NCI-H82 treated with DMSO at 0.1 percent for 48 hours (cell line): ENCODE results near the gene SRCIN1.
A peak's percentile ranks its signal among the peaks of the same experiment; 100 is the strongest.
"Not testable (repeated sequence)": the region's sequence is repeated elsewhere in the genome, so short reads cannot be mapped to it uniquely, and the experiment has no call there.

Experiments
- DNase-seq: peaks from one replicate; lab custom pipeline; 2025; ENCODE audit not compliant: unreplicated experiment; lab: John Stamatoyannopoulos, UW

Gene SRCIN1

GRCh38 chr17:38547444-38547843 lies 58.3 kb downstream of the SRCIN1 start:
- no peak for DNase-seq

DNA sequence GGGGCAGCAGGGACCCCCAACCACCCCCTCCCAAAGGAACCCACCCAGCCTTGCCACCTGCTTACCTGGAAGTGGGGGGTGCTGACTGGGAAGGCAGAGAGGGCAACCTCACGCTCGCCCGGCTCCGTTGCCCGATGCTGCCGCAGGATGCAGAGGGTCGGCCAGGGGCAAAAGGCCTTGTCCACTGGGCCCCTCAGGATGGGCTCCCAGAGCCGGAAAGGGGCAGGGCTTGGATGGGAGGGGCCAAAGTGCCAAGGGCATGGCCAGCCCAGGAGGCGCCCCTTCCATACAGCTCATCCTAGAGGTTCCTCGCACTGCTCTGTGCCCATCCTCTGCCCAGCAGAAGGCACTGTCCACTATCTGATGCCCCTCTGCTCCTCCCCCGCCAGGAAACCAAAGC lies 59.4 kb downstream of the SRCIN1 start:
- DNase-seq: no peak

DNA sequence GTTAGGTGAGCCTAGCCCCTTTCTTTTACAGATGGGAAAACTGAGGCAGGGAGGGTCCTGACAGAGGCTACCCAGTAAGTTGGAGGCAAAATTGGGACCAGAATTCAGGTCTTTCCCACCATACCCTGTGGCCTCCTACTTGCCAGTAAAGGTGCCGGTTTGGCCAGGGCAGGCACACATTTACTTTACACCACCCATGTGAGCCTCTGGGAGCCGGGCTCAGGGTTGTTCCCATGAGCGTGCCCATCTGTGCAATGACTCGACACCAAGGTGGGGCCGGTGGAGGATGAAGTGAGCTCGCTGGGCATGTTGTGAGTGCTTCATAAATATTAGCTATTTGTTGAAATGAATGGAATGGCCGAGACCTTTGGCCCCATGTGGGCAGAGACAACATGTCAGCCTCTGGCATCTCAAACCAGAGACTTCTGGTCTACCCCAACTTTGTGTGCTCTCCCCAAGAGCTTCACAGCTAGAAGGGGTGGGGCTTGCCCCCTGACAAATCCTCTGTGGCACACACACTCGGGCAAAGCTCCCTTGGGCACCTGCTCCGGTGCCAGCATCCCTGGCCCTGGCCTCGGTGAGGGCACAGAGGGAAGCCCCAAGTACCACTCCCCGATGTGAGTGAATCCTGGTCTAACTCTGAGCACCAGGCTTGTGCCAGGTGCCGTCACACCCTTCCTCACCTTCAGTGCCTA lies 60.1 kb downstream of the SRCIN1 start:
- DNase-seq: no peak

GRCh38 chr17:38544839-38545209 lies 60.9 kb downstream of the SRCIN1 start:
- DNase-seq: no peak

DNA sequence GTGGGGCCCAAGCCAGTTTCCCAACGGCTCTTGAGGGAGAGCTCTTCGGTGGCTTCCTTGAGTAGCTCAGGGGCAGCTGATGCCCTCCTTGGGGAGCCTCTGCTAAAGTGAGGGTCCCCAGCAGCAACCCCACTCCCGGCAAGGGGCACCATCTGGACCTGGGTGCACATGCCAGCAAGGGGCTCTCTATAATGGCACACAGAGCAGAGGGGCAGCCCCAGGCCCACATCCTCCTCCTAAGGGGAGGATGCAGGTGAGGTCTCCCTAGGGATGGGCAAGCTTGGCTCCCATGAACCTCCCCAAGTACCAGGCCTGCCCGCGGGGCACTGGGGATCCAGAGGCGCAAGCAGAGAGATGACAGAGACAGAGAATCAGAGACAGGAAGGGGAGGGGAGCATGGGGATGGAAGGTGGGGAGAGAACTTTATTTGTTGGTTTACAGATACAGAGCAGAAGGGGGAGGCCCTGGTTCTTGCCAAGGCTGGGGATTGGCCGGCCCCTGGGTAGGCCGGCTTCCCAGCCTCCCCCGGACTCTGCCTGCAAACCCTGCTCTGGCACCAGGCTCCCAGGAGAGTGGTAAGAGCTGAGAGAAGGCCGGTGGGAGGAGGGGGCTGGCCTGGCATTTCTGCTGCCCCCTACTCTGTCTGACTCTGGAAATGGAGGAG lies 61.4 kb downstream of the SRCIN1 start:
- DNase-seq: no peak

- DNase-seq: peak; percentile 37
Observed at GRCh38 chr17:38543403-38544174, 62.2 kb downstream of the SRCIN1 start.

- no peak for DNase-seq
Observed at GRCh38 chr17:38542286-38542685, 63.5 kb downstream of the SRCIN1 start.

DNA sequence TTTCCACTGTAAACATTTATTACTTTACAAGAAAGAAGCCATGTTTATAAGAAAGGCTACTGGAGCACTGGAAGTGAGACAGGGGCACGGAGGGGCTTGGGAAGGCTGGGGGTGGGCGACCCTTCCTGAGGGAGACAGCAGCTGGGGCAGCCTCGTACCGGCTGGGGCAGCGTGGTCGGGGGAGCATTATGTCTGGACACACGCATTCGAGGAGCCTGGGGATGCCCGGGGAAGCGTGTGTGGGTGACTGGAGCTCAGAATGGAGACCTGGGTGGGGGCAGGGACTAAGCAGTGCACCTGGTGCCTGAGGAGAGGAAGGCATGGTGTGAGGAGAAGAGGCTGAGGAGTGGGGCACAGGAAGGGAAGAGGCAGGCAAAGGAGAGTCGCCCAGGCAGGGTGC lies 64.5 kb downstream of the SRCIN1 start:
- no peak for DNase-seq

DNA sequence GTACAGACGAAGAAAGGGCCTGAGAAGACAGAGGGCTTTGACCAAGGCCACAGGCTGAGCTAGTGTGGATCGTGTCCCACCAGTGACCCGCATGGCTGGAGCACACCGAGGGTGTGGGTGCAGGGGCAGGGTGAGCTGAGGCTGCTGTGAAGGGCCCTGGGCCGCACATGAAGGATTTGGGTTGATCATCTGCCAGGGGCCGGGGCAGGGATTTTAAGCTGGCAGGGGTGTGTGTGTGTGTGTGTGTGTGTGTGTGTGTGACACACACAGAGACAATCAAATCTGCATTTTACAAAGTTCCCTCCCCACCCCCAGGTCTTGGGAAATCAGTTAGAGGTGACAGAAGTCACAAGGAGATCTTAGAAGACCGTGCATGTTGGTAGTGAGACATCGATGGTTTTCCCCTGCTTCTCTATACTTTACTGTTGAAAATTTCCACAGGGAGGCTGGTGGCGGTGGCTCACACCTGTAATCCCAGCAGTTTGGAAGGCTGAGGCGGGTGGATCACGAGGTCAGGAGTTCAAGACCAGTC lies 65.2 kb downstream of the SRCIN1 start:
- no peak for DNase-seq

- no peak for DNase-seq
Observed at GRCh38 chr17:38539386-38539785, 66.4 kb downstream of the SRCIN1 start.

- DNase-seq: no peak
Observed at GRCh38 chr17:38538906-38539305, 66.8 kb downstream of the SRCIN1 start.

DNA sequence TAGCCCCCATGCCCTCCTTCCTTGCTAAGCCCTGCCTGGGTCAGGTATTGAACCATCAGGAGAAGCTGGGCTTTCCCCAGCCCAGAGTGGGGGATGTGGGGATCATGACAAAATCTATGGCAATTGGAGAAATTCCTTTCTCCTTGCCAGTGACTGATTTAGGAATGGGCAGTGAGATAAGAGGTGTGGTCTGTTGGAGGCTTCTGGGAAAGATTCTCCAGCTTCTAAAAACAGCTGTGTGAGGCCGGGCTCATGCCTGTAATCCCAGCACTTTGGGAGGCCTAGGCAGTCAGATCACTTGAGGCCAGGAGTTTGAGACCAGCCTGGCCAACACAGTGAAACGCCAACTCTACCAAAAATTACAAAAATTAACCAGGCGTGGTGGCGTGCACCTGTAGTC lies 69.1 kb downstream of the SRCIN1 start:
- DNase-seq: no peak

DNA sequence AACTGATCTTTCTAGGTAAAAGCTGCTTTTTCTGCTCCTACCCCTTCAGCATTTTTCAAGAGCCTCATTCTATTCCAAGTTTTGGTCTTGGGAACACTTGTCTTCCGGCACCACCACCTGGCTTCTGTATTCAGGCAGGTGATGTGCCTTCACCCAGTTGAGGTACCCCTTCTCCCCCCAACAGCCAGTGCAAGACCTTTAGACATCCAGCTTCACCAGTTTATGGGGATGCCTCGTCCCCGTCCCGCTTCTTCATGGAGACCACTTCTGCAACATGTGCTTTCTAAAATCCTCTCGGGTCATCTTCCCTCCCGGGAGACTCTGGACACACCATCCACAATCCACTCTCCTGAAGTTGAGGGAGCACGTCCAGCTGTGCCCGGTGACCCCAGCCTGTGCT lies 69.9 kb downstream of the SRCIN1 start:
- DNase-seq: no peak

GRCh38 chr17:38534498-38534885 lies 71.3 kb downstream of the SRCIN1 start:
- DNase-seq: no peak

DNA sequence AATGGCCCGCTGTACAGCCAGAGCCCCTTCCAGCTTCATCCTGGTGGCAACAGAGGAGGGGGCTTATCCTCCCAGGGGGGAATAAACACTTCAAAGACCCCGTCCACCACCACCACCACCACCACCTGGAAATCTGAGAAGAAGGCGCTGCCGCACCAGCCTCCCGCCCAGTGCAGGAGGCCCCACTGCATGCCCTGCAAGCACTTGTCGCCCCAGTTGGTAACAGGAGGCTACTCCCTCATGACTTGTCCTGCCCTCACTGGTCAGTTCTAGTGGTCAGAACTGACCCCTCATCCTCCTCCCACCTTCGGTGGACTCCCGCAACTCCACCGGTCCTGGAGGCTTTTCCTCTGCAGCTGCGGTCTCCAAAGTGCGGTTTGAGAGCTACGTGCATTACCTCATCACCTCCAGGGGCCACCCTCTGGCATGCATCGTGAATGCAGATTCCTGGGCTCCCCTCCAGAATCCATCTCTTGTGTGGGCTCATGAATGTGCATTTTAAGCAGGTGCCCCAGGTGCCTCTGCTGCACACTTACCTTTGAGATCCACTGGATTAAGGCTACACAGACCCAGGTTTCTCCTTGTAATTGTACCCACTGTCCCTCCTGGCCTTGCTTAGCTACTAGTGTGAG lies 71.8 kb downstream of the SRCIN1 start:
- no peak for DNase-seq

DNA sequence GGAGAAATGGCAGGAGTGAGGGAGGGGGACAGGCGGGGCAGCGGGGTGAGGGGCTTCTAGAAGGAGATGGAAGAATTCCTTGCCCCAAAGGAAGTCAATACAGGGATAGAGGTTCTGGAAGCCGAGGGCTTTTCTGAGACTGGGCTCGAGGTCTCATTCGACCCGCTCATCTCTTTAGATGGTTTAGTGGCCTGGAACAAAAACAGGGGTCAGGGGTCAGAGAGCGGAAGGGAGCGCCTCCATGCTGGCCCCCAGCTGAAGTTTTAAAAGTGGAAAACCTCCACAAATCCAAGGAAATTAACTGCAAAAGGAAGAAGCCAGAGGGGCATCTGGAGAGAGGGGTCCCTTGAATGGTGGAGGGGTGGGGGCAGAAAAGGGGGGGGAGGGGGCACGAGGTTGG lies 72.5 kb downstream of the SRCIN1 start:
- DNase-seq: no peak

DNA sequence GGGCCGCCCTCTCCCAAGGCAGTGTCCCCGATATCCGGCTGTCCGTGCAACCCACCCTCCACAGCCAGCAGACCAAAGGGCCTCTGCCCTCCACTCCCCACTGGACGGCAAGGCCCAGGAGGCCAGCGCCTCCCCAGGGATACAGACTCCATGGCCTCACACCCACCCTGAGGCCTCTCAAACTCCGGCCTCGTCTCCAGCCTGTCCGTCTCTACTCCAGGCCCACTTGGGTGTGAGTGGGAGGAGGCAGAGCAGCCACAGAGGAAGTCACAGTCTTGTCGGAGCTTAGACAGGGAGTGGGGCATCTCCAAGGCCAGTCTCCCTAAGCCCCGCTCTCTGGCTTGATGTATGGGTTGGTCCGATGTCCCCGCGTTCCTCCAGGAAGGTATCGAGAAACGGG lies 73.3 kb downstream of the SRCIN1 start:
- DNase-seq: no peak

- not testable (repeated sequence) for DNase-seq
Observed at GRCh38 chr17:38531761-38532160, 74.0 kb downstream of the SRCIN1 start.

GRCh38 chr17:38530856-38531255 lies 74.9 kb downstream of the SRCIN1 start:
- not testable (repeated sequence) for DNase-seq

- not testable (repeated sequence) for DNase-seq
Observed at GRCh38 chr17:38528141-38528540, 77.6 kb downstream of the SRCIN1 start.

GRCh38 chr17:38526526-38526925 lies 79.2 kb downstream of the SRCIN1 start:
- DNase-seq: not testable (repeated sequence)
